NCI-H460 (cell line): ENCODE results near the gene ALDH2. TPM values are rescaled to one million over a fixed set of nuclear protein-coding genes. Genes with fewer than 3 reads are reported as not detected.

Experiments used
- small RNA-seq, 2 experiments: library from RNA; depleted of rRNA; stranded (forward); fragments of <200 nt; gene quantifications; one replicate each; pipeline ENCODE3, GENCODE V24; 2014
- total RNA-seq: library from RNA; depleted of rRNA; stranded (reverse); fragments of >200 nt; shearing (Covaris generic); gene quantifications from 2 replicates; pipeline ENCODE4 v1.2.3, GENCODE V29; 2014; rRNA removed

Gene ALDH2
- total RNA-seq, 1 experiment from 2014 or later, result 18.8 TPM

Small RNA genes lying within 50 kb of the gene (small RNA-seq; reads per million reads assigned to genes)
- 0 reads per million in 2 experiments for gene MIR6761

Other genes with a start within 250 kb of the ALDH2 start
- 22.7 and 33.4 TPM in 2 replicates for gene ATXN2, start 167.6 kb upstream of the ALDH2 start, total RNA-seq
- gene BRAP, start 81.0 kb upstream of the ALDH2 start, total RNA-seq, result 11.8 and 14.3 TPM in 2 replicates
- 9.8 and 19.0 TPM in 2 replicates for gene ACAD10, start 80.9 kb upstream of the ALDH2 start, total RNA-seq
- gene MAPKAPK5, start 75.3 kb downstream of the ALDH2 start, total RNA-seq, result 60.9 and 61.2 TPM in 2 replicates
- gene TMEM116, start 246.2 kb downstream of the ALDH2 start, total RNA-seq, result 13.0 and 13.3 TPM in 2 replicates
- 173 and 194 TPM in 2 replicates for gene ERP29, start 246.5 kb downstream of the ALDH2 start, total RNA-seq